ENCODE results near the gene PGM5. TPM values are rescaled to one million over a fixed set of nuclear protein-coding genes. Genes with fewer than 3 reads are reported as not detected.
A peak's percentile ranks its signal among the peaks of the same experiment; 100 is the strongest.

Gene PGM5
- total RNA-seq, 1 donor: 0.36 TPM

GRCh38 chr9:68416936-68417564, 60.6 kb downstream of the PGM5 start:
- Histone ChIP-seq H3K27me3 (ENCODE audit: insufficient read depth, low read length) (no peaks in the 10 kb centered on the region), H3K36me3 (ENCODE audit: insufficient read depth, low read length) (no peaks in the 10 kb centered on the region), H3K27ac (ENCODE audit: low read depth, low read length) (no peak overlapping the region), H3K9me3 (ENCODE audit: low read depth, low read length) (peaks cover 2% of the 10 kb centered on the region), H3K4me1 (ENCODE audit: insufficient read depth, low read length) (no peaks in the 10 kb centered on the region), H2AFZ (ENCODE audit: low read length) (no peak overlapping the region), H3K4me3 (ENCODE audit: insufficient read depth, low read length) (no peak overlapping the region), H3K79me2 (ENCODE audit: insufficient read depth, low read length) (no peaks in the 10 kb centered on the region), H3K4me2 (ENCODE audit: insufficient read depth, low read length) (no peak overlapping the region), H4K20me1 (ENCODE audit: insufficient read depth, low read length) (no peaks in the 10 kb centered on the region)
- DNase-seq (ENCODE audit: insufficient read length, low spot score, missing footprints): no peak
- TF ChIP-seq, protein P1, sequence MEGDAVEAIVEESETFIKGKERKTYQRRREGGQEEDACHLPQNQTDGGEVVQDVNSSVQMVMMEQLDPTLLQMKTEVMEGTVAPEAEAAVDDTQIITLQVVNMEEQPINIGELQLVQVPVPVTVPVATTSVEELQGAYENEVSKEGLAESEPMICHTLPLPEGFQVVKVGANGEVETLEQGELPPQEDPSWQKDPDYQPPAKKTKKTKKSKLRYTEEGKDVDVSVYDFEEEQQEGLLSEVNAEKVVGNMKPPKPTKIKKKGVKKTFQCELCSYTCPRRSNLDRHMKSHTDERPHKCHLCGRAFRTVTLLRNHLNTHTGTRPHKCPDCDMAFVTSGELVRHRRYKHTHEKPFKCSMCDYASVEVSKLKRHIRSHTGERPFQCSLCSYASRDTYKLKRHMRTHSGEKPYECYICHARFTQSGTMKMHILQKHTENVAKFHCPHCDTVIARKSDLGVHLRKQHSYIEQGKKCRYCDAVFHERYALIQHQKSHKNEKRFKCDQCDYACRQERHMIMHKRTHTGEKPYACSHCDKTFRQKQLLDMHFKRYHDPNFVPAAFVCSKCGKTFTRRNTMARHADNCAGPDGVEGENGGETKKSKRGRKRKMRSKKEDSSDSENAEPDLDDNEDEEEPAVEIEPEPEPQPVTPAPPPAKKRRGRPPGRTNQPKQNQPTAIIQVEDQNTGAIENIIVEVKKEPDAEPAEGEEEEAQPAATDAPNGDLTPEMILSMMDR (IDR thresholded peaks at IDR 0.05; ENCODE audit: extremely low read depth, low read depth, low read length): peak; percentile 20

GRCh38 chr9:68417762-68418161, 61.4 kb downstream of the PGM5 start:
- Histone ChIP-seq H3K4me1 (ENCODE audit: insufficient read depth, low read length) (no peaks in the 10 kb centered on the region), H3K4me2 (ENCODE audit: insufficient read depth, low read length) (no peak overlapping the region), H3K4me3 (ENCODE audit: insufficient read depth, low read length) (no peak overlapping the region)

DNA sequence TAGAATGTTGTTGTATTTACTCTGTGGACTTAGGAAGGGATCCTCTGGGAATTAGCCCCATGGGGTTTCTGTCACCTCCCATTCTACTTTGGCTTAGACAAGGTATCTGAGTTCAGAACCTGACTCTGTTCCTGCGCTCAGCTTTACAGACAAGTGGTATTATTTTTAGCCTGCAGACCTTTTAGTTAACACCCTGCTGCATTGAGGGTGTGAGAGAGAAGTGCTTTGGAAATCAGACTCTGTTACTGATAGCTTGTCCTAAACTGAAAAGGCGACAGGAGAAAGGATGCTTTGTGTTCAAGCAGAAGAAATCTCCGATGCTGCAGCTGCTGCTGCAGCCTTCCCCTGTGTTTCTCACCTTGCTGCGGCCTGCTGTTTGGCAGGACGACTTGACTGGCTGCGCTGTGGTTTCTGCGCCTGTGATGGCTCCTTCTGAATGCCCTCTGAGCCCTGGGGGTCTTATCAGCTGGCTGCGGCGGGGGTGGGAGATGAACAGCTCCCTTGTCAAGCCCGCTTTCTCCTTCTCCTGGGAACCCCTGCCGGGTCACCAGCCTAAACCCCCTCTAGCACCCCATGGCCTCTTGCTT, 61.9 kb downstream of the PGM5 start:
- H3K36me3 ChIP-seq (ENCODE audit: insufficient read depth, low read length): no peaks in the 10 kb centered on the region
- no peaks in the 10 kb centered on the region for H3K4me1 ChIP-seq (ENCODE audit: insufficient read depth, low read length)
- no peak overlapping the region for H2AFZ ChIP-seq (ENCODE audit: low read length)
- TF ChIP-seq, protein P1 (IDR thresholded peaks at IDR 0.05; ENCODE audit: extremely low read depth, low read depth, low read length): no peak
- H3K27ac ChIP-seq (ENCODE audit: low read depth, low read length): no peak overlapping the region
- no peaks in the 10 kb centered on the region for H3K79me2 ChIP-seq (ENCODE audit: insufficient read depth, low read length)
- H3K9me3 ChIP-seq (ENCODE audit: low read depth, low read length): peaks cover 2% of the 10 kb centered on the region
- no peak for DNase-seq (ENCODE audit: insufficient read length, low spot score, missing footprints)
- no peak overlapping the region for H3K4me3 ChIP-seq (ENCODE audit: insufficient read depth, low read length)
- no peak overlapping the region for H3K4me2 ChIP-seq (ENCODE audit: insufficient read depth, low read length)
- no peaks in the 10 kb centered on the region for H3K27me3 ChIP-seq (ENCODE audit: insufficient read depth, low read length)
- no peaks in the 10 kb centered on the region for H4K20me1 ChIP-seq (ENCODE audit: insufficient read depth, low read length)

More at GRCh38 chr9:68417762-68418161, 61.4 kb downstream of the PGM5 start:
- no peaks in the 10 kb centered on the region for H3K36me3 ChIP-seq (ENCODE audit: insufficient read depth, low read length)
- H3K27ac ChIP-seq (ENCODE audit: low read depth, low read length): no peak overlapping the region
- peaks cover 2% of the 10 kb centered on the region for H3K9me3 ChIP-seq (ENCODE audit: low read depth, low read length)
- DNase-seq (ENCODE audit: insufficient read length, low spot score, missing footprints): no peak
- no peaks in the 10 kb centered on the region for H3K79me2 ChIP-seq (ENCODE audit: insufficient read depth, low read length)
- no peaks in the 10 kb centered on the region for H3K27me3 ChIP-seq (ENCODE audit: insufficient read depth, low read length)
- no peaks in the 10 kb centered on the region for H4K20me1 ChIP-seq (ENCODE audit: insufficient read depth, low read length)
- no peak overlapping the region for H2AFZ ChIP-seq (ENCODE audit: low read length)
- TF ChIP-seq, protein P1 (IDR thresholded peaks at IDR 0.05; ENCODE audit: extremely low read depth, low read depth, low read length): no peak

DNA sequence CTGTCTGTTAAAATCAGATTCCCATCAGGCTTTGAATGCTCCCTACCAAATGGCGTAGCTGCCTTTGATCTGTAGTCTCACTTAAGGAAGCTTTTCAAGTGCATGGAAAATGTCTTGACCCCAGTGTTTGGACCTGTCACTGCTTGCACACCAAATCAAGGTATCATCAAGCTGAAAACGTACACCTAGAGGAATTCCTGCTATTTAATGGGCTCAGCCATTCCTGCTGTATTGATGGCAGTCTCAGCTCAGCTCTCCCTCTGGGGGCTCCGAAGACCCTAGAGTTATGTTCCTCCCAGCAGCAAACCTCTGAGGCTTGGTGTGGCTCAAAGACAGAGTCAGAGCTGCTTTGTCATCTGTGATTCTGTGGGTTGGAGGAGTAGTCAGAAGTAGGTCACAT, 63.5 kb downstream of the PGM5 start:
- Histone ChIP-seq H4K20me1 (ENCODE audit: insufficient read depth, low read length) (no peaks in the 10 kb centered on the region), H3K4me1 (ENCODE audit: insufficient read depth, low read length) (no peaks in the 10 kb centered on the region), H3K27me3 (ENCODE audit: insufficient read depth, low read length) (no peaks in the 10 kb centered on the region), H3K4me2 (ENCODE audit: insufficient read depth, low read length) (no peak overlapping the region), H3K36me3 (ENCODE audit: insufficient read depth, low read length) (no peaks in the 10 kb centered on the region), H3K79me2 (ENCODE audit: insufficient read depth, low read length) (no peaks in the 10 kb centered on the region), H3K27ac (ENCODE audit: low read depth, low read length) (no peak overlapping the region), H3K4me3 (ENCODE audit: insufficient read depth, low read length) (no peak overlapping the region), H3K9me3 (ENCODE audit: low read depth, low read length) (peaks cover 2% of the 10 kb centered on the region), H2AFZ (ENCODE audit: low read length) (no peak overlapping the region)
- no peak for DNase-seq (ENCODE audit: insufficient read length, low spot score, missing footprints)
- TF ChIP-seq, protein P1 (IDR thresholded peaks at IDR 0.05; ENCODE audit: extremely low read depth, low read depth, low read length): no peak

Data from osteoblast (primary cell).